ENCODE data around the gene GNA15.

DNA sequence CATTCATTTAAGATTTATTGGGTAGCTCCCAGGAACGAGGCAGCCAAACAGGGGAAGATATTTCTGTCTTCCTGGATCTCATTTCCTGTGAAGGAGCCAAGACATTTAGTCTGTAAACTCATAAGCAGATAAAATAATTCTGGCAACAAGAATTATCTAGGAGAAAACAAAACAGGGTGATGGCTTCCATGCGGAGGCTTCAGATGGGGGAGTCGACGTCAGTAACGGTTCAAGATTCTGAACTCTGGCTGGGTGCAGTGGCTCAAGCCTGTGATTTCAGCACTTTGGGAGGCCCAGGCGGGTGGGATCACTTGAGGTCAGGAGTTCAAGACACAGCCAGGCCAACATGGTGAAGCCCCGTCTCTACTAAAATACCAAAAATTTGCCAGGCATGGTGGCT is 1.3 kb downstream of the GNA15 start:
- TF ChIP-seq, protein P1, sequence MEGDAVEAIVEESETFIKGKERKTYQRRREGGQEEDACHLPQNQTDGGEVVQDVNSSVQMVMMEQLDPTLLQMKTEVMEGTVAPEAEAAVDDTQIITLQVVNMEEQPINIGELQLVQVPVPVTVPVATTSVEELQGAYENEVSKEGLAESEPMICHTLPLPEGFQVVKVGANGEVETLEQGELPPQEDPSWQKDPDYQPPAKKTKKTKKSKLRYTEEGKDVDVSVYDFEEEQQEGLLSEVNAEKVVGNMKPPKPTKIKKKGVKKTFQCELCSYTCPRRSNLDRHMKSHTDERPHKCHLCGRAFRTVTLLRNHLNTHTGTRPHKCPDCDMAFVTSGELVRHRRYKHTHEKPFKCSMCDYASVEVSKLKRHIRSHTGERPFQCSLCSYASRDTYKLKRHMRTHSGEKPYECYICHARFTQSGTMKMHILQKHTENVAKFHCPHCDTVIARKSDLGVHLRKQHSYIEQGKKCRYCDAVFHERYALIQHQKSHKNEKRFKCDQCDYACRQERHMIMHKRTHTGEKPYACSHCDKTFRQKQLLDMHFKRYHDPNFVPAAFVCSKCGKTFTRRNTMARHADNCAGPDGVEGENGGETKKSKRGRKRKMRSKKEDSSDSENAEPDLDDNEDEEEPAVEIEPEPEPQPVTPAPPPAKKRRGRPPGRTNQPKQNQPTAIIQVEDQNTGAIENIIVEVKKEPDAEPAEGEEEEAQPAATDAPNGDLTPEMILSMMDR (IDR thresholded peaks at IDR 0.05) = no peak
- no peak for TF ChIP-seq POLR2A (IDR thresholded peaks at IDR 0.05)
